NB4 (cell line): ENCODE data around the gene VASN.

Experiments used
- DNase-seq: peaks from one replicate; pipeline ENCODE4 v3.0.0; 2010; ENCODE audit warnings: low read depth
- H3K4me3 ChIP-seq: one replicate; pipeline ENCODE4 v1.5.1; 2011; ENCODE audit warnings: mild to moderate bottlenecking, low read depth, low read length, moderate library complexity
- MYC ChIP-seq: IDR thresholded peaks from 2 replicates; pipeline ENCODE4 v1.6.1; 2011; ENCODE audit warnings: low read depth, low read length
- POLR2A ChIP-seq: IDR thresholded peaks from 2 replicates; pipeline ENCODE4 v1.6.1; 2011; ENCODE audit warnings: mild to moderate bottlenecking; ENCODE audit not compliant: insufficient read length; ENCODE audit errors: extremely low read depth
- TF ChIP-seq, protein P1 (sequence below): IDR thresholded peaks from one replicate; pipeline ENCODE4 v1.5.1; 2012; ENCODE audit warnings: low read depth, low read length
- TF ChIP-seq, protein P2 (sequence below): IDR thresholded peaks from 2 replicates; pipeline ENCODE4 v1.6.1; 2011; ENCODE audit warnings: low read depth, low read length

Gene VASN

DNA sequence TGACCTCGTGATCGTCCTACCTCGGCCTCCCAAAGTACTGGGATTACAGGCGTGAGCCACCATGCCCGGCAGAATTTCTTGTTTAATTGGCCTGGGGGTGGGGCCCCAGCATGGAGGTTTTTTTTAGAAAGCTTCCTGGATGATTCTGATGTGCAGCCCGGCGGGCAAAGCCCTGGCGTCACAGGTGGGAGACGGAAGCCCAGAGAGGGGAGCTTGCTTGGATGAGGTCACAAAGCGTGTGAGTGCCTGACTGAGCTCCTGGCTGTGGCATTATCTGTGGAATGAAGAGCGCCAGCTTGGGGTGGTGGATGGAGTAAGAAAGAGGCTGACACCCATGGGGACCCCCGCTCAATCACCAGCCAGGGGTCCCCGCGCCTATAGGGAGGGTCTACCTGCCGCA, 4.1 kb downstream of the VASN start:
- H3K4me3 ChIP-seq, result no peak overlapping the region
- DNase-seq, result no peak
- TF ChIP-seq MYC, result no peak
- TF ChIP-seq, protein P1, sequence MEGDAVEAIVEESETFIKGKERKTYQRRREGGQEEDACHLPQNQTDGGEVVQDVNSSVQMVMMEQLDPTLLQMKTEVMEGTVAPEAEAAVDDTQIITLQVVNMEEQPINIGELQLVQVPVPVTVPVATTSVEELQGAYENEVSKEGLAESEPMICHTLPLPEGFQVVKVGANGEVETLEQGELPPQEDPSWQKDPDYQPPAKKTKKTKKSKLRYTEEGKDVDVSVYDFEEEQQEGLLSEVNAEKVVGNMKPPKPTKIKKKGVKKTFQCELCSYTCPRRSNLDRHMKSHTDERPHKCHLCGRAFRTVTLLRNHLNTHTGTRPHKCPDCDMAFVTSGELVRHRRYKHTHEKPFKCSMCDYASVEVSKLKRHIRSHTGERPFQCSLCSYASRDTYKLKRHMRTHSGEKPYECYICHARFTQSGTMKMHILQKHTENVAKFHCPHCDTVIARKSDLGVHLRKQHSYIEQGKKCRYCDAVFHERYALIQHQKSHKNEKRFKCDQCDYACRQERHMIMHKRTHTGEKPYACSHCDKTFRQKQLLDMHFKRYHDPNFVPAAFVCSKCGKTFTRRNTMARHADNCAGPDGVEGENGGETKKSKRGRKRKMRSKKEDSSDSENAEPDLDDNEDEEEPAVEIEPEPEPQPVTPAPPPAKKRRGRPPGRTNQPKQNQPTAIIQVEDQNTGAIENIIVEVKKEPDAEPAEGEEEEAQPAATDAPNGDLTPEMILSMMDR, result no peak
- no peak for TF ChIP-seq POLR2A
- TF ChIP-seq, protein P2, sequence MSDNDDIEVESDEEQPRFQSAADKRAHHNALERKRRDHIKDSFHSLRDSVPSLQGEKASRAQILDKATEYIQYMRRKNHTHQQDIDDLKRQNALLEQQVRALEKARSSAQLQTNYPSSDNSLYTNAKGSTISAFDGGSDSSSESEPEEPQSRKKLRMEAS, result no peak

DNA sequence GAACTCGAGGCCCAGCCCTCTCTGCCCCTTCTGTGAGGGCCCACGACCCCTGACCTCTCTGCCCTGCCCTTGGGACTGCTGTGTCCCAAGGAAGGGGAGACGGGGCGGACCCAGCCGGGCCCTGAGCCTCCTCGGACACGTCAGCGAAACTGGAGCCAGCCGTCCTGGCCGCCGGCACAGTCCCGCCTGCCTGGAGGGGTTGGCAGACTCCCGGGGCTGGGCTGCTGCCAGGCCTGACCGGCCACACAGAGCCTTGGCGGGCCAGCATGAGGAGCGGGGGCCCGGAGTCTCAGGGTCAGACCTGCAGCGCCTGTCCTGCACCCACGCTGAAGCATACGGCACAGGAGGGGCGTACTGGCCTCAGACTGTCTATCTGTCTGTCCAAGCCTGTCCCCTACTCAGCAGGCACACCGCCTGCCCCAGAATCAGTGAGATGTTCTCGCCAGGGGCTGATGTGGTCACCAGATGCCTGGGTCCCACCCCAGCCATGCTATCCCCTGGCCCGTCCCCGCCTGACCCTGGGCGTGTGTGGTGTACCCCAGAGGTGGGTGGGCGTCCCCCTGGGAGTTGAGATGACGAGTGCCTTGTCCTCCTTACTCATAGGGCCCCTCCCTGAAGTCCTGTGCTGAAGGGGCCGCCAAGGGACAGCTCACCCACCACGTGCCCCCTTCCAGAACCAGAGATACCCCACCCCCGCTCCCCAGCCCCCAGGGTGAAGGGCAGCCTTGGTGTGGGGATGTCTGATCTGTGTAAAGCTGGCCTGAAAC, 4.7 kb downstream of the VASN start:
- TF ChIP-seq, protein P2, result no peak
- no peak for TF ChIP-seq MYC
- TF ChIP-seq, protein P1, result no peak
- no peak for TF ChIP-seq POLR2A
- DNase-seq, result no peak
- no peak overlapping the region for H3K4me3 ChIP-seq

DNA sequence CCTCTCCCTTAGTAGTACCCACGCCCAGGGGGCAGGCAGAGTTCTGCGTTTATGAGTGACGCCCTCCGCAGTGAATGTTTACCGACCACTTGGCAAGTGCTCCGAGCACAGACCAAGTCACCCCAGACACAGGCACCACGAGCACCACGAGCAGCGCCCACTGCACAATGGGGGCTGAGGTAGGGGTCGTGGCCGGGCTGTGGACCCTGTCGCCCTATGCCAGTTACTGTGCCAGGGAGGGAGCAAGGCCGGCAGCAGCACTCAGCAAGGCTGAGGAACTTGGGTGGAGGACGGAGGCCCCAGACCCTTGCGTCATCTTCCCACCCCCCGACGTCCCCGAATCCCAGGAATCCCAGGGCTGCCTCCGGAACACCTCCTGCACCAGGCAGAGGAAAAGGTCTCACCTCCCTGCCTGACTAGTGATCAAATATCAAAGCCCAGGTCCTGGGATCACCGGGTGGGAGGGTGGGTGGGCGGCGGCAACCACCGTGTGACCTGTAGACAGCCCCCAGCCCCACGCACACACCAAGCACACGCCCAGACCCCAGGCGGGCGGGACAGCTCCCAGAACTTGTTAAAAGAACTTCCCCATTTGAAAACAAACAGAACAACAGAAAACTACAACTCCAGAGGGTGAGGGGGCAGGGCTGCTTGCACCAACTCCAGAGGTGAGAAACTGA, 5.4 kb downstream of the VASN start:
- H3K4me3 ChIP-seq, result no peak overlapping the region
- no peak for DNase-seq
- TF ChIP-seq MYC, result no peak
- TF ChIP-seq, protein P2, result no peak
- TF ChIP-seq, protein P1, result no peak
- no peak for TF ChIP-seq POLR2A

DNA sequence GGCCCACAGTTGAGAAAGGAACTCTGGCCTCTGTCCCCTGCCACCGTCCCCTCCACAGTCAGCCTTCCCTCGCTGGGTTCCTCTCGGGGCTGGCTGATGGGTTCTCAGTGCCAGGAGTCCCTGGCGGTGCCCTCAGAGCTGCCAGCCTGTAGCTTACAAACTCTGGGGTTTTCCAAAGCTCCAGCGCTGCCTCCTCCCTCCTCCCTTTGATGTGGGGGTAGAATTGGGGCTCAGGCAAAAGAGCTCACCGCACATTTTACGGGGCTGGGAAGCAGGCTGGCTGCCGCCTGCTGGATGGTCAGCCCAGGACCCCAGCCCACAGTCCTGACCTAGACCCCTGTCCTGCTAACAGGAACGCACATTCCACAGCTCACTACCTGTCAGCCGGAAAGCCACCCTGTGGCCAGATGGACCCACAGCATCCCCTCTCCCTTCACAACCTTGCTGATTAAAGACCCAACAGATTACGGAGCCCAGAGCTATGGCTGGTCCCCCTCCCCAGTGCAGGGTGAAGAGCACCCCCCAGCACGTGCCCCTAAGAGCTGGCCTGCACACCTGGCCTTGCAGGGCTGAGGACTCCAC, 6.0 kb downstream of the VASN start:
- TF ChIP-seq, protein P2, result no peak
- TF ChIP-seq, protein P1, result peak; percentile 9
- no peak for TF ChIP-seq MYC
- H3K4me3 ChIP-seq, result no peak overlapping the region
- no peak for DNase-seq

DNA sequence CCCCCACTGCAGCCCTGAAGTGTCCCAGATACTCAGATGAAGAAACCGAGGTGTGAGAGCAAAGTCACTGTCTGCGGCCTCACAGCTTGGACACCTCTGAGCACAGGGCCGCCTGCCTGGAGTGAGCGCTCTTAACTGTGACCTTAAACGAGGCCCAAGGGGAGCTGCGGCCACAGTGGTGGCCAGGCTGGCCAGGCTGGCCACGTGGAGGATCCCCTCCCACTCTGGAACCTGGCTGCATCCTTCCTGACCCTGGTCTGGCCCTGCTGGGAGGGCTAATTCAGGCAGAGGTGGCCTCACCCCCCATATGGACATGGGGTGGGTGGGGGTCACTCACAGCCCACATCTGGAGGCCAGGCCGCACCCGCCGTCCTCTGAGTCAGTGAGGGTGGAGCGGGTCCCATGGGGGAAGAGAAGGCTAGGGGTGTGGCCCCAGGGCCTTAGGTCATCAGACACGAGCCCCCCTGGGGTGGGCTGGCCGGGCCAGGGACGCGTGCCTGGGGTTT, 6.6 kb downstream of the VASN start:
- DNase-seq, result no peak
- TF ChIP-seq POLR2A (no peak), MYC (no peak)
- TF ChIP-seq, protein P1, result no peak
- TF ChIP-seq, protein P2, result no peak
- H3K4me3 ChIP-seq, result no peak overlapping the region
